Upper lobe of left lung (tissue), 6 donors: Measurements from ENCODE around the gene RBM19. TPM values are rescaled to one million over a fixed set of nuclear protein-coding genes. Genes with fewer than 3 reads are reported as not detected.

Experiments used
- ATAC-seq, 2 donors: fragments of 200-7000 bp; cut with Tn5 transposase; one replicate each; pipeline ENCODE4 v1.9.1; 2022; ENCODE audit warnings: mild to moderate bottlenecking in 2 of 2, moderate library complexity in 2 of 2; ENCODE audit not compliant: low FRiP score in 2 of 2
- DNase-seq, 2 donors: peaks; one replicate each; pipeline ENCODE4 v3.0.0-alpha.2; 2019 to 2020
- H3K27ac ChIP-seq, 4 donors: fragments of 200-600 bp; sonication (generic); one replicate each; pipeline ENCODE4 v1.5.1; 2016 to 2019
- H3K27me3 ChIP-seq, 4 donors: fragments of 200-600 bp; sonication (generic); one replicate each; pipeline ENCODE4 v1.5.1; 2017 to 2019
- H3K36me3 ChIP-seq, 4 donors: fragments of 200-600 bp; sonication (generic); one replicate each; pipeline ENCODE4 v1.5.1; 2016 to 2019
- H3K4me1 ChIP-seq, 4 donors: fragments of 200-600 bp; sonication (generic); one replicate each; pipeline ENCODE4 v1.5.1; 2018 to 2019
- H3K4me3 ChIP-seq, 4 donors: fragments of 200-600 bp; sonication (generic); one replicate each; pipeline ENCODE4 v1.5.1; 2017 to 2019; ENCODE audit warnings: mild to moderate bottlenecking in 2 of 4, moderate library complexity in 1 of 4
- H3K9me3 ChIP-seq, 4 donors: fragments of 200-600 bp; sonication (generic); one replicate each; pipeline ENCODE4 v1.5.1; 2018 to 2019
- EP300 ChIP-seq, 4 donors: sonication (generic); formaldehyde crosslinking; IDR thresholded peaks; one replicate each; pipeline ENCODE4 v1.5.1; 2017; ENCODE audit warnings: antibody characterized with exemption in 4 of 4, control low read depth in 2 of 4
- POLR2A ChIP-seq, 4 donors: fragments of 450-650 bp; IDR thresholded peaks; one replicate each; pipeline ENCODE4 v1.5.1; 2016 to 2017; ENCODE audit warnings: antibody characterized with exemption in 4 of 4, mild to moderate bottlenecking in 2 of 4
- POLR2AphosphoS5 ChIP-seq, 2 donors: sonication (generic); formaldehyde crosslinking; IDR thresholded peaks; one replicate each; pipeline ENCODE4 v1.5.1; 2017; ENCODE audit warnings: antibody characterized with exemption in 2 of 2
- WGBS, 2 donors: methylation state at CpG; one replicate each; pipeline ENCODE4 v1.1.5; 2017 to 2018; 5-methylcytosine and 5-hydroxymethylcytosine counted together
- total RNA-seq, 6 donors: library from RNA; depleted of rRNA in 4 of 6; stranded (reverse); fragments of >200 nt in 4 of 6; gene quantifications; one replicate each; pipeline versions ENCODE4 v1.1.0 to v1.2.1, GENCODE V29; 2016 to 2021
- TF ChIP-seq, protein P1 (sequence below), 6 experiments: fragments of 450-650 bp in 4 of 6; fragments of 200-600 bp in 2 of 6; sonication (generic) in 2 of 6; IDR thresholded peaks; one replicate each; pipeline ENCODE4 v1.5.1; 2016 to 2019; ENCODE audit warnings: antibody characterized with exemption in 6 of 6
- donor health status: DM: no; HTN: no; CAD: no; lungs with moderate emphysema.
- donor health status: DM: no; HTN: yes; CAD: no; lungs with severe emphysema.

RBM19 gene
- total RNA-seq, 6 donors from 2014 or later: 25.5 to 131 (median 39.9) TPM

- Histone ChIP-seq H3K9me3 (no peaks in the 10 kb centered on the region), H3K4me1 (no peaks in the 10 kb centered on the region), H3K27ac (no peak overlapping the region), H3K36me3 (no peaks in the 10 kb centered on the region), H3K4me3 (no peak overlapping the region), H3K27me3 (no peaks in the 10 kb centered on the region)
- DNase-seq (no peak), ATAC-seq (no peak)
- TF ChIP-seq POLR2A (IDR thresholded peaks at IDR 0.05): no peak
- TF ChIP-seq POLR2AphosphoS5 (IDR thresholded peaks at IDR 0.05): no peak
- TF ChIP-seq, protein P1, sequence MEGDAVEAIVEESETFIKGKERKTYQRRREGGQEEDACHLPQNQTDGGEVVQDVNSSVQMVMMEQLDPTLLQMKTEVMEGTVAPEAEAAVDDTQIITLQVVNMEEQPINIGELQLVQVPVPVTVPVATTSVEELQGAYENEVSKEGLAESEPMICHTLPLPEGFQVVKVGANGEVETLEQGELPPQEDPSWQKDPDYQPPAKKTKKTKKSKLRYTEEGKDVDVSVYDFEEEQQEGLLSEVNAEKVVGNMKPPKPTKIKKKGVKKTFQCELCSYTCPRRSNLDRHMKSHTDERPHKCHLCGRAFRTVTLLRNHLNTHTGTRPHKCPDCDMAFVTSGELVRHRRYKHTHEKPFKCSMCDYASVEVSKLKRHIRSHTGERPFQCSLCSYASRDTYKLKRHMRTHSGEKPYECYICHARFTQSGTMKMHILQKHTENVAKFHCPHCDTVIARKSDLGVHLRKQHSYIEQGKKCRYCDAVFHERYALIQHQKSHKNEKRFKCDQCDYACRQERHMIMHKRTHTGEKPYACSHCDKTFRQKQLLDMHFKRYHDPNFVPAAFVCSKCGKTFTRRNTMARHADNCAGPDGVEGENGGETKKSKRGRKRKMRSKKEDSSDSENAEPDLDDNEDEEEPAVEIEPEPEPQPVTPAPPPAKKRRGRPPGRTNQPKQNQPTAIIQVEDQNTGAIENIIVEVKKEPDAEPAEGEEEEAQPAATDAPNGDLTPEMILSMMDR (IDR thresholded peaks at IDR 0.05): no peak
- TF ChIP-seq EP300 (IDR thresholded peaks at IDR 0.05): no peak
- WGBS, 2 donors: 59 to 83% methylated on average over 10 to 14 of the region's 14 CpGs
These were observed 167.6 kb downstream of the RBM19 start for GRCh38 chr12:113798552-113798951.

DNA sequence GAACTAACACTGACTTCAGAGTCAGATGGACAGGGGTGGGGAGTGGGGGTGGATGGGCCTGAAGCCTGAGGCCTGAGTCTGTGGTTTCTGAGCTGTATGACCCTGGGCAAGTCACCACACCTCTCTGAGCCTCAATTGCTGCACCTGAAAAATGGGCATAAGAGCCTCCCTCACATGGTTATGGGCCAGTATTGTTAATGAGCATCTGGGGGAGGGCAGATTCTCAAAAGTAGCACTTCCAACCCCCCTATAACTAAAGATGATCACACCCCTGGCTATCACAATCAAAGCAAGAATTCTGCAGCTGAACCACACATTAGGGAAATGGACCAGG, 168.6 kb downstream of the RBM19 start:
- DNase-seq (no peak), ATAC-seq (no peak)
- TF ChIP-seq, protein P1 (IDR thresholded peaks at IDR 0.05): no peak
- TF ChIP-seq EP300 (IDR thresholded peaks at IDR 0.05) (no peak), POLR2A (IDR thresholded peaks at IDR 0.05) (no peak), POLR2AphosphoS5 (IDR thresholded peaks at IDR 0.05) (no peak)
- H3K27ac ChIP-seq: no peak overlapping the region
- no peaks in the 10 kb centered on the region for H3K27me3 ChIP-seq
- no peaks in the 10 kb centered on the region for H3K9me3 ChIP-seq
- no peak overlapping the region for H3K4me3 ChIP-seq
- H3K36me3 ChIP-seq: no peaks in the 10 kb centered on the region
- H3K4me1 ChIP-seq: no peaks in the 10 kb centered on the region

GRCh38 chr12:113796852-113797534, 169.1 kb downstream of the RBM19 start:
- Histone ChIP-seq H3K4me1 (no peaks in the 10 kb centered on the region), H3K36me3 (no peaks in the 10 kb centered on the region), H3K4me3 (no peak overlapping the region), H3K9me3 (no peaks in the 10 kb centered on the region), H3K27ac (no peak overlapping the region), H3K27me3 (no peaks in the 10 kb centered on the region)
- TF ChIP-seq EP300 (IDR thresholded peaks at IDR 0.05): no peak
- TF ChIP-seq POLR2A (IDR thresholded peaks at IDR 0.05): no peak
- TF ChIP-seq, protein P1 (IDR thresholded peaks at IDR 0.05): no peak
- TF ChIP-seq POLR2AphosphoS5 (IDR thresholded peaks at IDR 0.05): no peak
- ATAC-seq (no peak), DNase-seq (no peak)
- 59 to 63% methylated on average over 7 to 14 of the region's 14 CpGs for WGBS, 2 donors

DNA sequence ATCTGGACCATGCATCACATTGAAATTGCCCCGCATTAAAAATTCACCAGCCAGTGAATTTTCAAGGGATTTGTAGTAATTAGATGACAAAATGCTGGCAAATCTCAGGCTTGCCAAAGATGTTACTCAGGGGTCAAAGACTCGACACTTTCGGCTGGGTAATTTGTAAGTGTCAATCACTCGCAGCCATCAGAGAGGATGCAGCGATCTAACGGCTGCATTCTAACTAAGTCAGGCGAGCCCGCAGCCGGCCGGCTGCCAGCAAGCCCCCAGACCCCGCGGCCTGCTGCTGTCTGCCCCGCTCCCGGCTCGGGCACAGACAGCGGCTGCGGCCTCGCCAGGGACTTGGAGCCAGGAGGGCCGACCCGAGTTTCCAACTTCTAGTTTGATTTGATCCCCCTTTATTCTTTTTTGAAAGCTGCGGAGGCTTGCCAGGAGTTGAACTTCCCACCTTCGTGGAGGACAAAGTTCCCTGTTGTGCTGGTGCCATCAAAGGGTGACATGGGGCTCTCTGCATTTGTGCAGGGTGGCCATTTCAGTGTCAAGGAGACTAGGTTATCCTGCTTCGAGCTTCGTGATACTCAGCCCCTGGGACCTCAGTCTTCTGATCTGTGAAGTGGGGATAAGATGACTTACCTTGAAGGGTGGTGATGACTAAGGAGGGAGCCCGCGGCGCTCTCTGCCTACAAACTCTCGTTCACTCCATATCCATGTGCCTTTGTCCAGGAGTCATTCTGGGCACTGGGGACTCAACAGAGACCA, 169.9 kb downstream of the RBM19 start:
- ATAC-seq: no peak
- WGBS, 2 donors: 60 to 76% methylated on average over 12 to 28 of the region's 28 CpGs
- H3K36me3 ChIP-seq: no peaks in the 10 kb centered on the region

More for the DNA sequence above, 169.9 kb downstream of the RBM19 start:
- Histone ChIP-seq H3K4me1 (no peaks in the 10 kb centered on the region), H3K4me3 (no peak overlapping the region), H3K27ac (no peak overlapping the region), H3K27me3 (no peaks in the 10 kb centered on the region), H3K9me3 (no peaks in the 10 kb centered on the region)
- TF ChIP-seq POLR2A (IDR thresholded peaks at IDR 0.05): no peak
- TF ChIP-seq POLR2AphosphoS5 (IDR thresholded peaks at IDR 0.05): no peak
- no peak for TF ChIP-seq EP300 (IDR thresholded peaks at IDR 0.05)
- TF ChIP-seq, protein P1 (IDR thresholded peaks at IDR 0.05): no peak
- DNase-seq: no peak
